HepG2 (cell line): ENCODE measurements around the gene SARNP. TPM values are rescaled to one million over a fixed set of nuclear protein-coding genes. Genes with fewer than 3 reads are reported as not detected.

Source experiments
- ATAC-seq: fragments of 200-7000 bp; cut with Tn5 transposase; 3 replicates; pipeline ENCODE4 v1.9.1; 2020; ENCODE audit warnings: mild to moderate bottlenecking, moderate library complexity
- BruUV-seq: library from RNA; stranded (reverse); fragments of 400-500 nt; replicated peaks from 2 replicates; lab custom pipeline; 2021; lab: Mats Ljungman, UMichigan
- CTCF ChIA-PET: fragments of 300-600 bp; formaldehyde crosslinking; extraction: SDS; loops from one replicate; lab custom pipeline; 2021; ENCODE audit warnings: low total read pairs, inconsistent platforms, low intra/inter-chr PET ratio; lab: Yijun Ruan, JAX
- POLR2A ChIA-PET: fragments of 350-600 bp; sonication (Branson Sonifier 250); formaldehyde crosslinking; loops from one replicate; lab custom pipeline; 2020; ENCODE audit warnings: antibody characterized with exemption, inconsistent platforms; lab: Yijun Ruan, JAX
- DNase-seq: peaks from one replicate; pipeline ENCODE4 v3.0.0-alpha.2; 2015; ENCODE audit warnings: low spot score
- FAIRE-seq: peaks from 3 replicates; lab custom pipeline; 2011; peaks lifted over from hg19 to GRCh38; lab: Jason Lieb, UNC
- H2AFZ ChIP-seq: one replicate; pipeline ENCODE4 v1.6.1; 2011; ENCODE audit warnings: low read length, inconsistent platforms
- H3K27ac ChIP-seq: fragments of 300-600 bp; 3 replicates; pipeline ENCODE4 v1.8.0; 2011; ENCODE audit warnings: mixed run types, mild to moderate bottlenecking, mixed read lengths, low read length, inconsistent platforms; ENCODE audit not compliant: insufficient read depth; ENCODE audit errors: extremely low read length
- H3K27me3 ChIP-seq, 2 experiments: fragments of 200-600 bp in 1 of 2; 2 replicates in 1 of 2; 3 replicates in 1 of 2; pipeline versions ENCODE4 v1.6.0 to v1.8.0; 2011; ENCODE audit warnings: low read length in 2 of 2, mild to moderate bottlenecking in 2 of 2, moderate library complexity in 2 of 2, inconsistent platforms in 1 of 2; ENCODE audit not compliant: insufficient read depth in 2 of 2, control insufficient read depth in 1 of 2
- H3K36me3 ChIP-seq, 2 experiments: fragments of 200-600 bp in 1 of 2; replicated peaks in 1 of 2; 2 replicates in 1 of 2; 3 replicates in 1 of 2; pipeline versions ENCODE4 v1.5.1 to v1.8.0; 2011; ENCODE audit warnings: low read length in 2 of 2, inconsistent platforms in 1 of 2; ENCODE audit not compliant: insufficient read depth in 2 of 2, control insufficient read depth in 1 of 2
- H3K4me1 ChIP-seq: 2 replicates; pipeline ENCODE4 v1.5.1; 2012; ENCODE audit warnings: low read length, inconsistent platforms; ENCODE audit not compliant: insufficient read depth
- H3K4me2 ChIP-seq: 2 replicates; pipeline ENCODE4 v1.6.0; 2011; ENCODE audit warnings: low read depth, low read length, inconsistent platforms
- H3K4me3 ChIP-seq, 3 experiments: fragments of 200-600 bp in 1 of 3; sonication (generic), shearing (Covaris generic) in 1 of 3; replicated peaks in 1 of 3; 2 replicates each; pipeline ENCODE4 v1.5.1; 2011 to 2016; ENCODE audit warnings: low read length in 3 of 3, inconsistent platforms in 2 of 3, low read depth in 2 of 3, mild to moderate bottlenecking in 2 of 3, control low read depth in 1 of 3, mixed read lengths in 1 of 3; ENCODE audit not compliant: insufficient read depth in 1 of 3
- H3K79me2 ChIP-seq: one replicate; pipeline ENCODE4 v1.6.1; 2011; ENCODE audit warnings: low read length, inconsistent platforms; ENCODE audit not compliant: insufficient read depth
- H3K9ac ChIP-seq: 2 replicates; pipeline ENCODE4 v1.6.0; 2011; ENCODE audit warnings: mild to moderate bottlenecking, low read depth, low read length, inconsistent platforms; ENCODE audit not compliant: insufficient read depth
- H3K9me3 ChIP-seq: 2 replicates; pipeline ENCODE4 v1.5.1; 2012; ENCODE audit warnings: mild to moderate bottlenecking, low read length
- H4K20me1 ChIP-seq: 2 replicates; pipeline ENCODE4 v1.6.0; 2011; ENCODE audit warnings: inconsistent platforms, mild to moderate bottlenecking, low read length, moderate library complexity; ENCODE audit not compliant: insufficient read depth
- ARNTL ChIP-seq: sonication (generic); formaldehyde crosslinking; IDR thresholded peaks from 2 replicates; pipeline ENCODE4 v1.4.0; 2020; ENCODE audit warnings: mild to moderate bottlenecking, missing genetic modification reagents
- CENPT ChIP-seq: sonication (generic); formaldehyde crosslinking; IDR thresholded peaks from 2 replicates; pipeline ENCODE4 v1.8.0; 2022; ENCODE audit warnings: low read depth, mild to moderate bottlenecking, moderate library complexity, missing genetic modification reagents
- DR1 ChIP-seq: sonication (generic); formaldehyde crosslinking; IDR thresholded peaks from 2 replicates; pipeline ENCODE4 v1.8.0; 2021; ENCODE audit warnings: mild to moderate bottlenecking, missing genetic modification reagents, inconsistent platforms
- EEA1 ChIP-seq: sonication (generic); formaldehyde crosslinking; IDR thresholded peaks from 2 replicates; pipeline ENCODE4 v1.5.1; 2020; ENCODE audit warnings: mild to moderate bottlenecking, missing genetic modification reagents, borderline replicate concordance
- MZF1 ChIP-seq: sonication (generic); formaldehyde crosslinking; IDR thresholded peaks from 2 replicates; pipeline ENCODE4 v1.8.1; 2023; ENCODE audit warnings: mild to moderate bottlenecking, missing genetic modification reagents, borderline replicate concordance
- SKI ChIP-seq: fragments of 450-650 bp; IDR thresholded peaks from one replicate; pipeline ENCODE4 v1.6.1; 2018; ENCODE audit warnings: mild to moderate bottlenecking; ENCODE audit not compliant: partially characterized antibody
- TOPORS ChIP-seq: sonication (generic); formaldehyde crosslinking; IDR thresholded peaks from 2 replicates; pipeline ENCODE4 v1.8.0; 2023; ENCODE audit warnings: mild to moderate bottlenecking, missing genetic modification reagents
- ZBTB44 ChIP-seq: sonication (generic); formaldehyde crosslinking; IDR thresholded peaks from 2 replicates; pipeline ENCODE4 v1.4.0; 2020; ENCODE audit warnings: missing genetic modification reagents
- ZNF335 ChIP-seq: sonication (generic); formaldehyde crosslinking; IDR thresholded peaks from 2 replicates; pipeline ENCODE4 v1.4.0; 2020; ENCODE audit warnings: missing genetic modification reagents
- ZNF564 ChIP-seq: sonication (generic); formaldehyde crosslinking; IDR thresholded peaks from 2 replicates; pipeline ENCODE4 v1.8.1; 2023; ENCODE audit warnings: mild to moderate bottlenecking, missing genetic modification reagents
- ZNF691 ChIP-seq: sonication (generic); formaldehyde crosslinking; IDR thresholded peaks from 2 replicates; pipeline ENCODE4 v1.4.0; 2020; ENCODE audit warnings: missing genetic modification reagents, low read depth, mild to moderate bottlenecking, borderline replicate concordance
- ZNF816 ChIP-seq: sonication (generic); formaldehyde crosslinking; IDR thresholded peaks from 2 replicates; pipeline ENCODE4 v1.8.0; 2022; ENCODE audit warnings: missing genetic modification reagents, mild to moderate bottlenecking, borderline replicate concordance
- WGBS: methylation state at CpG from one replicate; pipeline ENCODE4 v1.1.6; 2017; ENCODE audit warnings: low lambda C conversion rate; 5-methylcytosine and 5-hydroxymethylcytosine counted together
- in situ Hi-C: cut with HindIII; loops from 2 replicates; pipeline ENCODE4 v1.10.0; 2017; ENCODE audit warnings: low pct_unique_long_range_greater_than_20kb; ENCODE audit not compliant: extremely low pct_ligation_motif_present
- intact Hi-C: fragments of 100-400 bp; cut with micrococcal nuclease; formaldehyde crosslinking; loops from one replicate; pipeline ENCODE4 v1.10.0; 2022; ENCODE audit not compliant: unreplicated experiment
- polyA plus RNA-seq, 8 experiments: library from polyadenylated mRNA; depleted of rRNA in 3 of 8; stranded (reverse) in 7 of 8; unstranded in 1 of 8; fragments of >200 nt; fragmentation: Illumina TruSeq in 4 of 8; extraction: Trizol in 4 of 8; gene quantifications; 2 replicates each; pipeline versions ENCODE4 v1.2.1 to v1.2.3, GENCODE V29; 2011 to 2016; ENCODE audit warnings: low read depth in 4 of 8, missing spikeins in 1 of 8, mixed read lengths in 1 of 8; ENCODE audit not compliant: insufficient read depth in 1 of 8
- total RNA-seq, 5 experiments: library from RNA; depleted of rRNA; stranded (reverse); fragments of >200 nt; fragmentation: Illumina TruSeq; extraction: Trizol; gene quantifications; 2 replicates each; pipeline ENCODE4 v1.2.3, GENCODE V29; 2016; ENCODE audit warnings: low read depth in 1 of 5

Gene SARNP
- total and polyA plus RNA-seq, 2 of the 13 experiments (the other 11 are each of a cell fraction or from before 2014, with no cell fraction given), result 59.0 to 95.4 TPM

DNA sequence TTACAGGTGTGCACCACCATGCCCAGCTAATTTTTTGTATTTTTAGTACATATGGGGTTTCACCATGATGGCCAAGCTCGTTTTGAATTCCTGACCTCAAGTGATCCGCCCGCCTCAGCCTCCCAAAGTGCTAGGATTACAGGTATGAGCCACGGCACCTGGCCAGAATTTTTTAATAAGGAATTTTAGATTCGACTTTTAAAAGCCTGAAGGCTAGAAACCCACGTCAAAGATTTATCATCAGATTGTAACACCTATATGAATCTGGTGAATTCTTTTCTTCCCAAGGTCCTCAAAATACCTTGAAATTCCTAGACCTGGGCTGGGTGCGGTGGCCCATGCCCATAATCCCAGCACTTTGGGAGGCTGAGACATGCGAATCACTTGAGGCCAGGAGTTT is 43.9 kb upstream of the SARNP start:
- no peak overlapping the region for H2AFZ ChIP-seq
- H3K27me3 ChIP-seq, result peaks cover 0 to 6% of the 10 kb centered on the region in 2 experiments; a peak in 1 of 5 replicates
- H4K20me1 ChIP-seq, result no peaks in the 10 kb centered on the region
- POLR2A ChIA-PET, result no interaction called here
- no peaks in the 10 kb centered on the region for H3K4me1 ChIP-seq
- H3K79me2 ChIP-seq, result no peaks in the 10 kb centered on the region
- TF ChIP-seq ZNF335 (CRISPR knock-in tag), result no peak
- TF ChIP-seq DR1 (CRISPR knock-in tag), result no peak
- TF ChIP-seq ARNTL (CRISPR knock-in tag), result no peak
- TF ChIP-seq MZF1, result no peak
- peaks cover 4% of the 10 kb centered on the region; the same call in 1 of the 2 replicates for H3K9me3 ChIP-seq
- ATAC-seq (no peak), DNase-seq (no peak), FAIRE-seq (no peak)
- CTCF ChIA-PET, result no interaction called here
- in situ Hi-C loops (no loop called here), intact Hi-C loops (no loop called here)
- H3K4me3 ChIP-seq, result no peak overlapping the region
- H3K36me3 ChIP-seq, result no peaks in the 10 kb centered on the region
- no TSS peak for BruUV-seq
- 71% methylated on average over 8 of the region's 8 CpGs for WGBS
- H3K4me2 ChIP-seq, result no peak overlapping the region
- H3K27ac ChIP-seq, result no peak overlapping the region
- no peak overlapping the region for H3K9ac ChIP-seq

GRCh38 chr12:55852740-55853139 is 35.2 kb upstream of the SARNP start:
- H3K4me2 ChIP-seq, result no peak overlapping the region
- no peaks in the 10 kb centered on the region for H3K36me3 ChIP-seq
- FAIRE-seq (no peak), DNase-seq (no peak), ATAC-seq (no peak)
- H3K4me1 ChIP-seq, result peaks cover 10% of the 10 kb centered on the region
- intact Hi-C loops (no loop called here), in situ Hi-C loops (no loop called here)
- TF ChIP-seq TOPORS (no peak), ZNF816 (CRISPR knock-in tag) (no peak), SKI (no peak), CENPT (no peak), ZNF564 (CRISPR knock-in tag) (no peak), EEA1 (CRISPR knock-in tag) (no peak), ZBTB44 (no peak), ZNF691 (CRISPR knock-in tag) (no peak)
- no peaks in the 10 kb centered on the region for H4K20me1 ChIP-seq
- peaks cover 1 to 12% of the 10 kb centered on the region in 2 experiments; a peak in 2 of 5 replicates for H3K27me3 ChIP-seq
- no peak overlapping the region for H2AFZ ChIP-seq
- CTCF ChIA-PET, result no interaction called here
- H3K9me3 ChIP-seq, result no peaks in the 10 kb centered on the region
- H3K27ac ChIP-seq, result no peak overlapping the region
- no peaks in the 10 kb centered on the region for H3K79me2 ChIP-seq
- H3K4me3 ChIP-seq, result no peak overlapping the region
- no peak overlapping the region for H3K9ac ChIP-seq
- POLR2A ChIA-PET, result no interaction called here
- no TSS peak for BruUV-seq
- WGBS, result 0% methylated on average over 1 of the region's 1 CpG
